H9 (cell line): ENCODE data around the gene P2RY12. TPM values are rescaled to one million over a fixed set of nuclear protein-coding genes. Genes with fewer than 3 reads are reported as not detected.

Source experiments
- DNase-seq: peaks from one replicate; pipeline ENCODE4 v3.0.0-alpha.2; 2017
- H2AFZ ChIP-seq: one replicate; pipeline ENCODE4 v1.6.1; 2013; ENCODE audit warnings: mild to moderate bottlenecking, low read length, control low read depth, moderate library complexity
- H2AK5ac ChIP-seq: 2 replicates; pipeline ENCODE4 v1.6.1; 2013; ENCODE audit warnings: low read length, control low read depth, mixed read lengths; ENCODE audit not compliant: insufficient read length
- H2BK120ac ChIP-seq: one replicate; pipeline ENCODE4 v1.6.1; 2013; ENCODE audit warnings: low read depth, mild to moderate bottlenecking, low read length, control low read depth, inconsistent platforms; ENCODE audit not compliant: poor library complexity, severe bottlenecking
- H2BK12ac ChIP-seq: 2 replicates; pipeline ENCODE4 v1.6.1; 2013; ENCODE audit warnings: low read length, control low read depth, mixed read lengths, low read depth; ENCODE audit not compliant: insufficient read length
- H2BK15ac ChIP-seq: 2 replicates; pipeline ENCODE4 v1.6.1; 2013; ENCODE audit warnings: low read depth, low read length, control low read depth
- H2BK20ac ChIP-seq: one replicate; pipeline ENCODE4 v1.6.1; 2013; ENCODE audit warnings: low read depth, mild to moderate bottlenecking, low read length, control low read depth, inconsistent platforms; ENCODE audit not compliant: poor library complexity, severe bottlenecking
- H2BK5ac ChIP-seq: 2 replicates; pipeline ENCODE4 v1.6.1; 2013; ENCODE audit warnings: low read length, control low read depth, mixed read lengths; ENCODE audit not compliant: insufficient read length
- H3K14ac ChIP-seq: 2 replicates; pipeline ENCODE4 v1.6.1; 2013; ENCODE audit warnings: low read length, control low read depth; ENCODE audit not compliant: insufficient read depth
- H3K18ac ChIP-seq: 2 replicates; pipeline ENCODE4 v1.6.1; 2013; ENCODE audit warnings: low read depth, mild to moderate bottlenecking, mixed read lengths, low read length, control low read depth; ENCODE audit not compliant: insufficient read length
- H3K23ac ChIP-seq: 2 replicates; pipeline ENCODE4 v1.6.1; 2013; ENCODE audit warnings: low read length, control low read depth, mixed read lengths, low read depth; ENCODE audit not compliant: insufficient read length
- H3K23me2 ChIP-seq: 2 replicates; pipeline ENCODE4 v1.6.1; 2013; ENCODE audit warnings: low read depth, mild to moderate bottlenecking, mixed read lengths, low read length, control low read depth; ENCODE audit not compliant: insufficient read length, poor library complexity, severe bottlenecking
- H3K27ac ChIP-seq: 2 replicates; pipeline ENCODE4 v1.5.1; 2013; ENCODE audit warnings: low read length, control low read depth, mixed read lengths, low read depth; ENCODE audit not compliant: insufficient read length
- H3K27me3 ChIP-seq: 2 replicates; pipeline ENCODE4 v1.6.1; 2013; ENCODE audit warnings: low read length, control low read depth, inconsistent platforms; ENCODE audit not compliant: insufficient read depth
- H3K4ac ChIP-seq: 2 replicates; pipeline ENCODE4 v1.6.1; 2013; ENCODE audit warnings: low read depth, mild to moderate bottlenecking, control low read depth, inconsistent platforms, low read length, moderate library complexity
- H3K4me1 ChIP-seq: 2 replicates; pipeline ENCODE4 v1.6.1; 2013; ENCODE audit warnings: low read length, control low read depth, inconsistent platforms; ENCODE audit not compliant: insufficient read depth
- H3K4me2 ChIP-seq: 2 replicates; pipeline ENCODE4 v1.6.1; 2013; ENCODE audit warnings: low read length, control low read depth, mixed read lengths; ENCODE audit not compliant: insufficient read length, insufficient read depth
- H3K56ac ChIP-seq: 2 replicates; pipeline ENCODE4 v1.6.1; 2013; ENCODE audit warnings: low read depth, mild to moderate bottlenecking, mixed read lengths, low read length, control low read depth; ENCODE audit not compliant: insufficient read length
- H3K79me1 ChIP-seq: 2 replicates; pipeline ENCODE4 v1.6.1; 2013; ENCODE audit warnings: low read depth, mild to moderate bottlenecking, moderate library complexity, low read length, control low read depth, inconsistent platforms; ENCODE audit not compliant: insufficient read depth, poor library complexity, severe bottlenecking
- H3K79me2 ChIP-seq: 2 replicates; pipeline ENCODE4 v1.6.1; 2013; ENCODE audit warnings: low read length, control low read depth, inconsistent platforms; ENCODE audit not compliant: insufficient read depth
- H3K9ac ChIP-seq: 2 replicates; pipeline ENCODE4 v1.6.1; 2013; ENCODE audit warnings: low read length, control low read depth, mixed read lengths; ENCODE audit not compliant: insufficient read length; ENCODE audit errors: extremely low read depth
- H3K9me3 ChIP-seq: one replicate; pipeline ENCODE4 v1.6.1; 2013; ENCODE audit warnings: low read depth, low read length, inconsistent platforms; ENCODE audit not compliant: control insufficient read depth
- H3T11ph ChIP-seq: one replicate; pipeline ENCODE4 v1.6.1; 2013; ENCODE audit warnings: mild to moderate bottlenecking, low read length, control low read depth, inconsistent platforms
- H4K20me1 ChIP-seq: one replicate; pipeline ENCODE4 v1.6.1; 2013; ENCODE audit not compliant: control insufficient read depth, insufficient read length, insufficient read depth
- H4K5ac ChIP-seq: 2 replicates; pipeline ENCODE4 v1.6.1; 2013; ENCODE audit warnings: low read depth, mild to moderate bottlenecking, mixed read lengths, low read length, control low read depth; ENCODE audit not compliant: insufficient read length
- H4K8ac ChIP-seq: replicated peaks from 2 replicates; pipeline ENCODE4 v1.6.1; 2013; ENCODE audit warnings: low read length, control low read depth, mixed read lengths, low read depth; ENCODE audit not compliant: insufficient read length
- H4K91ac ChIP-seq: 2 replicates; pipeline ENCODE4 v1.6.1; 2013; ENCODE audit warnings: low read depth, mild to moderate bottlenecking, moderate library complexity, mixed read lengths, low read length, control low read depth; ENCODE audit not compliant: insufficient read length
- H3K27ac Mint-ChIP-seq, 3 experiments: 2 replicates in 2 of 3; 3 replicates in 1 of 3; pipeline ENCODE4 v1.8.0; 2020 to 2021; ENCODE audit warnings: mixed read lengths in 3 of 3, mild to moderate bottlenecking in 1 of 3, moderate library complexity in 1 of 3
- H3K27me3 Mint-ChIP-seq: 2 replicates; pipeline ENCODE4 v1.8.0; 2021; ENCODE audit warnings: low read depth, mild to moderate bottlenecking, moderate library complexity, mixed read lengths
- H3K36me3 Mint-ChIP-seq, 3 experiments: 2 replicates in 2 of 3; 3 replicates in 1 of 3; pipeline ENCODE4 v1.8.0; 2020 to 2021; ENCODE audit warnings: low read depth in 3 of 3, mixed read lengths in 3 of 3; ENCODE audit not compliant: insufficient read depth in 1 of 3
- H3K4me1 Mint-ChIP-seq, 2 experiments: 2 replicates each; pipeline ENCODE4 v1.8.0; 2020; ENCODE audit warnings: mixed read lengths in 2 of 2
- H3K4me3 Mint-ChIP-seq, 2 experiments: 2 replicates in 1 of 2; 3 replicates in 1 of 2; pipeline ENCODE4 v1.8.0; 2020 to 2021; ENCODE audit warnings: mild to moderate bottlenecking in 2 of 2, mixed read lengths in 2 of 2, moderate library complexity in 1 of 2
- H3K9me3 Mint-ChIP-seq, 2 experiments: 2 replicates in 1 of 2; 3 replicates in 1 of 2; pipeline ENCODE4 v1.8.0; 2020; ENCODE audit warnings: mild to moderate bottlenecking in 2 of 2, mixed read lengths in 2 of 2, moderate library complexity in 1 of 2
- total RNA-seq: library from RNA; stranded (reverse); gene quantifications from 2 replicates; pipeline ENCODE4 v1.2.1, GENCODE V29; 2021
- TF ChIP-seq, protein P1 (sequence below): fragments of 200-600 bp; sonication (generic); conservative IDR thresholded peaks from 3 replicates; pipeline ENCODE4 v1.8.0; 2021; ENCODE audit warnings: antibody characterized with exemption, mild to moderate bottlenecking

Gene P2RY12
- total RNA-seq, 1 experiment from 2014 or later: not detected

DNA sequence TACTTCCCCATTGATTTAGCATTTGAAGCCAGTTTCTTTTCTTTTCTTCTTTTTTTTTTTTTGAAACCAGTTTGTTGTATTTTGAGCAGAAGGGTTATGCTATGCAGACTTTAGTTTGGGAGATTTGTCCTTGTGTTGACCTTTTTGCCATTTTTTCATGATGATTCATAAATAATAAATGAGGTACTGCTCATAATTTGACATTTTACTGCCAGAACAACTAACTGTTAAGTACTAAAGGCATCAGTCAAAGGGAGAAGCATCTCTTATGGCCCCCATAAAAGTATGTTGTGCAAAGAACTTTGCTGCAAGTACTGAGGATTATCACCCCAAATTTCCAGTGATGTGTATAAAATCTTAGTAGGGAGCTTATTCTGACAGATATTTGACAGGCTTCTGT is 66.2 kb downstream of the P2RY12 start:
- peak overlapping the region in 2 of 3 experiments; percentile 74 to 94; a peak in 3 of 7 replicates for H3K27ac Mint-ChIP-seq
- H3K27me3 Mint-ChIP-seq: no peaks in the 10 kb centered on the region
- no peak overlapping the region for H2AFZ ChIP-seq
- no peaks in the 10 kb centered on the region for H4K20me1 ChIP-seq
- no peak overlapping the region for H4K8ac ChIP-seq
- no peak for DNase-seq
- H3K4me2 ChIP-seq: no peak overlapping the region
- H2BK5ac ChIP-seq: no peak overlapping the region
- H2BK20ac ChIP-seq: no peak overlapping the region
- H3K14ac ChIP-seq: no peak overlapping the region
- H3K56ac ChIP-seq: no peak overlapping the region
- H4K5ac ChIP-seq: no peak overlapping the region
- no peak overlapping the region for H3K4ac ChIP-seq
- no peaks in the 10 kb centered on the region for H3K9me3 Mint-ChIP-seq
- H2AK5ac ChIP-seq: no peak overlapping the region
- no peaks in the 10 kb centered on the region for H3K23me2 ChIP-seq
- H3K4me1 Mint-ChIP-seq: peaks cover 33 to 37% of the 10 kb centered on the region in 2 experiments
- no peak overlapping the region for H2BK12ac ChIP-seq
- H3K36me3 Mint-ChIP-seq: no peaks in the 10 kb centered on the region; a peak in 1 of 7 replicates
- no peaks in the 10 kb centered on the region for H3K79me1 ChIP-seq
- no peak overlapping the region for H3T11ph ChIP-seq
- no peak overlapping the region for H2BK120ac ChIP-seq
- H3K4me1 ChIP-seq: no peaks in the 10 kb centered on the region; the same call in 1 of the 2 replicates
- no peak overlapping the region for H3K18ac ChIP-seq
- H2BK15ac ChIP-seq: no peak overlapping the region
- no peak overlapping the region for H3K4me3 Mint-ChIP-seq
- H3K27me3 ChIP-seq: no peaks in the 10 kb centered on the region
- no peak overlapping the region for H3K27ac ChIP-seq
- no peak overlapping the region for H3K23ac ChIP-seq
- TF ChIP-seq, protein P1, sequence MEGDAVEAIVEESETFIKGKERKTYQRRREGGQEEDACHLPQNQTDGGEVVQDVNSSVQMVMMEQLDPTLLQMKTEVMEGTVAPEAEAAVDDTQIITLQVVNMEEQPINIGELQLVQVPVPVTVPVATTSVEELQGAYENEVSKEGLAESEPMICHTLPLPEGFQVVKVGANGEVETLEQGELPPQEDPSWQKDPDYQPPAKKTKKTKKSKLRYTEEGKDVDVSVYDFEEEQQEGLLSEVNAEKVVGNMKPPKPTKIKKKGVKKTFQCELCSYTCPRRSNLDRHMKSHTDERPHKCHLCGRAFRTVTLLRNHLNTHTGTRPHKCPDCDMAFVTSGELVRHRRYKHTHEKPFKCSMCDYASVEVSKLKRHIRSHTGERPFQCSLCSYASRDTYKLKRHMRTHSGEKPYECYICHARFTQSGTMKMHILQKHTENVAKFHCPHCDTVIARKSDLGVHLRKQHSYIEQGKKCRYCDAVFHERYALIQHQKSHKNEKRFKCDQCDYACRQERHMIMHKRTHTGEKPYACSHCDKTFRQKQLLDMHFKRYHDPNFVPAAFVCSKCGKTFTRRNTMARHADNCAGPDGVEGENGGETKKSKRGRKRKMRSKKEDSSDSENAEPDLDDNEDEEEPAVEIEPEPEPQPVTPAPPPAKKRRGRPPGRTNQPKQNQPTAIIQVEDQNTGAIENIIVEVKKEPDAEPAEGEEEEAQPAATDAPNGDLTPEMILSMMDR: no peak
- no peak overlapping the region for H4K91ac ChIP-seq
- H3K9ac ChIP-seq: no peak overlapping the region
- no peaks in the 10 kb centered on the region for H3K79me2 ChIP-seq
- H3K9me3 ChIP-seq: no peaks in the 10 kb centered on the region
